Measurements from ENCODE around the gene ARMH3. TPM values are rescaled to one million over a fixed set of nuclear protein-coding genes. Genes with fewer than 3 reads are reported as not detected.

ARMH3 gene
- total RNA-seq, 1 experiment from 2014 or later = 3.7 TPM

DNA sequence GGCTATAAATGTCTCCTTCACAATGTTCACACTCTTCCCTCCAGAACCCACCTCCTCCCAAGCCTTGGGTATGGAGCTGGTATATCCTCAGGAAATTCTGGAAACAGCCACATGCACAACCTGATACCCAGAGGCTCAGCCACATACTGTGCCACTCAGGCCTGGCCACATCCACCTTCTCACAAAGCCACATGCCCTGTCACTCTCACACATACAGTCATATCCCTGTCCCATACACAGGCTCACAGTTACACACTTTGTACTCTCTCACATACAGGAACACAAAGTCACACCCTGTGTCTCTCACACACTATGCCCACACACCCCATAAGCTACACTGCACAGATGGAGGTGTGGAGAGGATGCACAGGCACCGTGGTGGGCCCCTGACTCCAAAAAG is 222.5 kb downstream of the ARMH3 start:
- Histone ChIP-seq H3K79me2 (ENCODE audit: low read length) (no peaks in the 10 kb centered on the region), H3K4me3 (ENCODE audit: low read length) (no peak overlapping the region), H3K9ac (ENCODE audit: low read length) (no peak overlapping the region), H3K27me3 (ENCODE audit: low read length) (no peaks in the 10 kb centered on the region), H4K20me1 (ENCODE audit: insufficient read depth, low read depth, low read length) (no peaks in the 10 kb centered on the region), H2AFZ (ENCODE audit: low read length) (no peak overlapping the region), H3K9me3 (ENCODE audit: low read length) (no peaks in the 10 kb centered on the region), H3K4me1 (ENCODE audit: low read length) (peaks cover 37% of the 10 kb centered on the region), H3K36me3 (ENCODE audit: insufficient read depth, low read length) (no peaks in the 10 kb centered on the region), H3K9me2 (replicated peaks; ENCODE audit: insufficient read depth, low read length) (no peaks in the 10 kb centered on the region), H3K4me2 (ENCODE audit: low read depth, low read length, poor library complexity, severe bottlenecking) (no peak overlapping the region), H3K27ac (ENCODE audit: low read length) (no peak overlapping the region)
- no peak for DNase-seq

DNA sequence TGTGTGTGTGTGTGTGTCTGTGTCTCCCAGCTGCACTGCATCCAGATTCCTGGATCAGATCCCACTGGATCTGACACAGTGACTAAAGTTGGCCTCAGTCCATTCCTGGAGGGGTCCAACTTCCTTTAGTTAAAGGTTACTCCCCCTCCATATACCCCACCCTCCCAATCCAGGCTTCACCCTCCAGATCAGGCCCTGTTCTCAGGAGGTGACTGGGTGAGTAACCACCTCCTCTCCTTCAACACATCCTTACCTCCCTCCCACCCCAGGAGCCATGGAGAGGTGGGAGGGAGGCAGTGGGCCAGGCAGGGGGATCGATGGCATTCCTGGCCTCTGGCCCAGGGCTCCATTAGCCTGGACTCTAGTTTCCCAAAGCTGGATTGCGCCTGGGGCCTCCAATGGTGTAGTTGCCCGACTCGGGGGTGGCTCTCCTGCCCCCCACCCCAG is 223.6 kb downstream of the ARMH3 start:
- peaks cover 37% of the 10 kb centered on the region for H3K4me1 ChIP-seq (ENCODE audit: low read length)
- H2AFZ ChIP-seq (ENCODE audit: low read length) = no peak overlapping the region
- H3K27me3 ChIP-seq (ENCODE audit: low read length) = no peaks in the 10 kb centered on the region
- no peaks in the 10 kb centered on the region for H3K36me3 ChIP-seq (ENCODE audit: insufficient read depth, low read length)
- no peaks in the 10 kb centered on the region for H3K79me2 ChIP-seq (ENCODE audit: low read length)
- H3K9me2 ChIP-seq (replicated peaks; ENCODE audit: insufficient read depth, low read length) = no peaks in the 10 kb centered on the region
- no peak overlapping the region for H3K4me3 ChIP-seq (ENCODE audit: low read length)
- H3K9ac ChIP-seq (ENCODE audit: low read length) = no peak overlapping the region
- no peaks in the 10 kb centered on the region for H4K20me1 ChIP-seq (ENCODE audit: insufficient read depth, low read depth, low read length)
- no peak for DNase-seq
- H3K4me2 ChIP-seq (ENCODE audit: low read depth, low read length, poor library complexity, severe bottlenecking) = no peak overlapping the region
- no peak overlapping the region for H3K27ac ChIP-seq (ENCODE audit: low read length)
- no peaks in the 10 kb centered on the region for H3K9me3 ChIP-seq (ENCODE audit: low read length)

DNA sequence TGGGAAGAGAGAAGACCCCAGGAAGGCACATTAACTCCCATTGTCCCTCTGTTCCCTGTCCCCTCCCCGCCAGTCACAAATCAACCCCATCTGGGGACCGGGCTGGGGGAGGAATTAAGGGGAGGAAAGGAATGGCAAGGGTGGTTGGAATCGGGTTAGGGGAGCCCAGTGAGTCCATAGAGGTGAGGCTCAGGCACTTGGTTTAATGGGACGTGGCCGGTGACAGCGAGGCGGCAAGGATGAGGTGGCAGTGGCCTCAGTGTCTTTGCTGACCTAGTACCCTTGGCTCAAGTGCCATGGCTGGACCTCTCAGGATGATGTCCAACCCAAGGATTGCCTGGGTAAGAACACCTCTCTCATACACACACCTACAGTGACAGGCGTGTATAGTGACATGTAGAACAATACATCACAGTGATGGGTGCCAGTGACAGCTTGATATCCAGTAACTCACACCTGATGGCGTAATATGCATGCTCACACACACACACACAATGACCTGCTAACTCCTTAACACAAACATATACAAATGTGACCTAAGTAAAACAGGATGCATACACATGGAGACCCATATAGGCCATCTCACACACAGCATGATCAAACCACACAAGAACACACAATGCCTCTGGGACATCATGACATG is 224.7 kb downstream of the ARMH3 start:
- Histone ChIP-seq H3K9ac (ENCODE audit: low read length) (peak overlapping the region; percentile 75), H3K4me2 (ENCODE audit: low read depth, low read length, poor library complexity, severe bottlenecking) (peak overlapping the region; percentile 78)

DNA sequence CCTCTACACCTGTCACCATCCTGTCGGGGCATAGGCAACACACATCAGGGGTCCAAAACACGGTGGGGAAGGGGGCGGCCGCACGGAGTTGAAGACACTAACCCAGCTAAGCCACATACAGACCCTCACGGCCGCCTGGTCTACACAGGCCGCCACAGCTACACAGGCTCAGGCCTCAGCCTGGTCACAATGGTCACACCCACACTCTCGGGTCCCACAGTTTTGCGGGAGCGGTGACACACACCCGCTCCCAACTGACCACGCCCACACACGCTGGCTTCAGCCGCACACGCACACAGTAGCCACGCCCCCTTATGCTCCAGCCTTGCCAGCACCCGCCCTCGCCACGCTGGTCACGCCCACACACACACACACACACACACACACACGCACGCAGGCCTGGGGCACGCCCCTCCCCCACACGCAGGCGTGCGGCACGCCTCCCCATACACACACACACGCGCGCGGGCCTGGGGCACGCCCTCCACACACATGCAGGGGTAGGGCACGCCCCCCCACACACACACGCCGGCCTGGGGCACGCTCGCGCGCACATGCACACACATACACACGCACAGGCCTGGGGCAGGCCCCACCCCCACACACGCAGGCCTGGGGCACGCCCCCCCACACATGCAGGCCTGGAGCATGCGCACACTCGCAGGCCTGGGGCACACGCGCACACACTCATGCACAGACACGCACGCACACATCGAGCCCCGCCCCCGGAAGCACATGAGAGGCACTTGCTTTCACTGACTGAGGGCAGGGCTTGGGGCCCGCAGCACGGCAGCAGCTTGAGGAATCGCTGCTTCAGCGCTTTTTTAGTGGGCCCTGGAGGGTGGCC is 225.4 kb downstream of the ARMH3 start:
- peak; percentile 91 for DNase-seq
- H4K20me1 ChIP-seq (ENCODE audit: insufficient read depth, low read depth, low read length) = no peaks in the 10 kb centered on the region
- H3K4me1 ChIP-seq (ENCODE audit: low read length) = peaks cover 37% of the 10 kb centered on the region
- H3K27ac ChIP-seq (ENCODE audit: low read length) = peak overlapping the region; percentile 80
- H2AFZ ChIP-seq (ENCODE audit: low read length) = peak overlapping the region; percentile 43; the same call in 1 of the 2 replicates
- no peaks in the 10 kb centered on the region for H3K27me3 ChIP-seq (ENCODE audit: low read length)
- peak overlapping the region; percentile 60 for H3K4me3 ChIP-seq (ENCODE audit: low read length)
- peak overlapping the region; percentile 75 for H3K9ac ChIP-seq (ENCODE audit: low read length)
- no peaks in the 10 kb centered on the region for H3K9me2 ChIP-seq (replicated peaks; ENCODE audit: insufficient read depth, low read length)
- H3K9me3 ChIP-seq (ENCODE audit: low read length) = no peaks in the 10 kb centered on the region
- no peaks in the 10 kb centered on the region for H3K36me3 ChIP-seq (ENCODE audit: insufficient read depth, low read length)
- H3K4me2 ChIP-seq (ENCODE audit: low read depth, low read length, poor library complexity, severe bottlenecking) = peak overlapping the region; percentile 78
- no peaks in the 10 kb centered on the region for H3K79me2 ChIP-seq (ENCODE audit: low read length)

More for the DNA sequence above, 224.7 kb downstream of the ARMH3 start:
- H2AFZ ChIP-seq (ENCODE audit: low read length) = peak overlapping the region; percentile 43; the same call in 1 of the 2 replicates
- no peak for DNase-seq
- peak overlapping the region; percentile 80 for H3K27ac ChIP-seq (ENCODE audit: low read length)
- no peaks in the 10 kb centered on the region for H3K79me2 ChIP-seq (ENCODE audit: low read length)
- no peaks in the 10 kb centered on the region for H3K36me3 ChIP-seq (ENCODE audit: insufficient read depth, low read length)
- no peaks in the 10 kb centered on the region for H4K20me1 ChIP-seq (ENCODE audit: insufficient read depth, low read depth, low read length)
- no peaks in the 10 kb centered on the region for H3K9me2 ChIP-seq (replicated peaks; ENCODE audit: insufficient read depth, low read length)
- H3K4me1 ChIP-seq (ENCODE audit: low read length) = peaks cover 37% of the 10 kb centered on the region
- no peaks in the 10 kb centered on the region for H3K9me3 ChIP-seq (ENCODE audit: low read length)
- peak overlapping the region; percentile 60; the same call in 1 of the 2 replicates for H3K4me3 ChIP-seq (ENCODE audit: low read length)
- H3K27me3 ChIP-seq (ENCODE audit: low read length) = no peaks in the 10 kb centered on the region

DNA sequence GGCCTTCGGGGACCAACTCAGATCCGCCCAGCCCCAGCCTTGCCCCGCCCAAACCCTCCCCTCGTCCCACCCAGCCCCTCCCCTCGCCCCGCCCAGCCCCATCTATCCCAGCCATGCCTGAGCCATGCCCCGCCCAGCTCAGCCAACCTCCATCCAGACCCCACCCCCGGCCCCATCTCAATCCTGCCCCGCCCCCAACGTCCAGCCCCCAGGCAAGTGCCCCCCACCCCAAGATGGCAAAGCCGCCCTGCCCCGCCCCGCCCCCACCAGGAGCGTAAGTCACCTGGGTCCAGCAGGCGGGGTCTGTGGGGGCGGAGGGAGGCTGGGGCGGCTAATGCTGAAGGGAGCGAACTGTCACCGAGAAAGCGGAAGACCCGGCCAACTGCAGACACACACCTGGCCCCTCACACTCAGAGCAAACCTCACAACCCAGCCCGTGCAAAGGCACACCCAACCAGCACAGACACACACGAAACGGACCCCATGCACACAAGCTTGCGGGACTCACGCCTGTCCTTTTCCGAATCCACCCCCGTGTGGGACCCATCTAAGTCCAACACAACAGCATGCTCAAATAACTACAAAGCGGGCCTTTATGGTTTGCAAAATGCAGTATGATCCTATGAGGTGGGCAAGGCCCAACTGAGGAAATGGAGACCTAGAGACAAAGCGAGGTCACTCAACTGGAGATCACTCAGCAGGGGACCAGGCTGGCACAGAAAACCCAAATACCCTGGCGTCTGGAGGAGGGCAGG is 226.2 kb downstream of the ARMH3 start:
- Histone ChIP-seq H3K9me3 (ENCODE audit: low read length) (no peaks in the 10 kb centered on the region), H2AFZ (ENCODE audit: low read length) (no peak overlapping the region; the same call in 1 of the 2 replicates), H3K79me2 (ENCODE audit: low read length) (no peaks in the 10 kb centered on the region), H3K4me3 (ENCODE audit: low read length) (peak overlapping the region; percentile 60), H3K27me3 (ENCODE audit: low read length) (no peaks in the 10 kb centered on the region), H3K27ac (ENCODE audit: low read length) (peak overlapping the region; percentile 77), H3K36me3 (ENCODE audit: insufficient read depth, low read length) (no peaks in the 10 kb centered on the region), H3K9me2 (replicated peaks; ENCODE audit: insufficient read depth, low read length) (no peaks in the 10 kb centered on the region), H3K4me1 (ENCODE audit: low read length) (peaks cover 37% of the 10 kb centered on the region), H3K9ac (ENCODE audit: low read length) (peak overlapping the region; percentile 75), H3K4me2 (ENCODE audit: low read depth, low read length, poor library complexity, severe bottlenecking) (peak overlapping the region; percentile 78), H4K20me1 (ENCODE audit: insufficient read depth, low read depth, low read length) (no peaks in the 10 kb centered on the region)
- DNase-seq = peak; percentile 86

DNA sequence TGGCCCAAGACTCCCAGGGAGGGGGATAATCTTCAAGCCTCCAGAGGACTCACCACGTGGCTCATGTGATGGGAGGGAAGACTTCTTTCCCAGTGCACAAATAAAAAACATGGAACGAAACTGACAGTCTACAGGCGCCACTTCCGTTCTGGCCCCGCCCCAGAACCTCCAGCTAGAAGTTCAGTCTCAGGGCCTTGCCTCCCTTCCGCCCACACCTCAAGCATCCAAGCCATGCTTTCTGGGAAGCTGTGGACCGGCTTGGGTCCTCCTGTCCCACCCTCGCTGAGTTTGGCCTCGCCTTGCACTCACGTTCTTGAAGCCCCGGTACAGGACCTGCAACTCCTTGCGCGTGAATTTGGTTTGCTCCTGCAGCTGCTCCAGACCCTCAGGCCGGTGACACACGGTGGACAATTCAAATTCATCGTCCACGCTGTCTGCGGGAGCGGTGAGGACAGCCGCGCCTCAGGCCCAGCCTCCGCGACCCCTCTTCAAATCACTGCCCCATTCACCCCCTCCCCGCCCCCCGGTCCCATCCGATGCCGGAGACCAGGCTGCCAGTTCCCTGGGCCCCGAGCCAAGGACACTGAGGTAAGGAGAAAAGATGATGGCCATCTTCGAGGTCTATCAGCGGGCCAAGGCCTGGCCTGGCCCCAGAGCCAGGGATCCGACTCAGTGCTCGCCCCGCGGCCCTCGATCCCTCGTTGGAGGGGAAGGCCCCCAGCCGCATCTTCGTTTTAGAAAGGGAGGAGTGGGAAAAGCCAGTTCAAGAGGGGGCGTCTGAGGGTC is 227.0 kb downstream of the ARMH3 start:
- H3K9me3 ChIP-seq (ENCODE audit: low read length) = no peaks in the 10 kb centered on the region
- H3K4me3 ChIP-seq (ENCODE audit: low read length) = no peak overlapping the region; the same call in 1 of the 2 replicates
- no peak overlapping the region for H3K9ac ChIP-seq (ENCODE audit: low read length)

DNA sequence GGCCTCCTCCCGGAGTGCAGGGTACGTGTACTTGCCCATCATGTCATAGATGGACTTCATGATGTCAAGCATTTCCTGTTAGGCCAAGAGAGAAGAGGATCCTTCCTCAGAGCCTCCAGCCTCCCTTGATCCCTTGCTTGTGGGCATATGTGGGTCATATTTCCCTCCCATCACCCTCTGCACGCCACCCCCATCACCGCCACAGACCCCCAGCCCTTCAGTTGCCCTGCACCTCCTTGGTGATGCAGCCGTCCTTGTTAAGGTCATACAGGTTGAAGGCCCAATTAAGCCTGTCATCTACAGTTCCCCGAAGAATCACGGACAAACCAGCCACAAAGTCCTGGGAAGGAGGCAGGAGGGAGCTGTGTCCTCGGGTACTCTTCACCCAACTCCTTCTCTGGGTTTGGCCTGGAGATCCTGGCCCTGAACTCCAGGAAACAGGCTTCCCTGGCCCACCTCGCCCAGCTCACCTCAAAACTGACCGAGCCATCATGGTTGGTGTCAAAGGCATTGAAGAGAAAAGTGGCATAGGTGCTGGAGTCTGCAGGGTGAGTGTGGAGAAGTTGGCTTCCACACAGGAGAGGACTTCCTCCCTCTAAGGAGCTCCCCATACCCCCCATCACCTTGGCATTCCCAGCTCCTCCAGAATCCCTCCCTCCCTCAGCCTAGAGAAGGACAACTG is 227.9 kb downstream of the ARMH3 start:
- Histone ChIP-seq H3K9me3 (ENCODE audit: low read length) (no peaks in the 10 kb centered on the region), H4K20me1 (ENCODE audit: insufficient read depth, low read depth, low read length) (no peaks in the 10 kb centered on the region), H3K27me3 (ENCODE audit: low read length) (no peaks in the 10 kb centered on the region), H3K4me1 (ENCODE audit: low read length) (peaks cover 37% of the 10 kb centered on the region), H3K36me3 (ENCODE audit: insufficient read depth, low read length) (no peaks in the 10 kb centered on the region), H3K4me3 (ENCODE audit: low read length) (no peak overlapping the region), H3K4me2 (ENCODE audit: low read depth, low read length, poor library complexity, severe bottlenecking) (no peak overlapping the region), H3K27ac (ENCODE audit: low read length) (no peak overlapping the region), H3K9me2 (replicated peaks; ENCODE audit: insufficient read depth, low read length) (no peaks in the 10 kb centered on the region), H3K79me2 (ENCODE audit: low read length) (no peaks in the 10 kb centered on the region), H2AFZ (ENCODE audit: low read length) (no peak overlapping the region), H3K9ac (ENCODE audit: low read length) (no peak overlapping the region)
- no peak for DNase-seq

More for the DNA sequence above, 227.0 kb downstream of the ARMH3 start:
- H3K27me3 ChIP-seq (ENCODE audit: low read length) = no peaks in the 10 kb centered on the region
- no peak overlapping the region for H2AFZ ChIP-seq (ENCODE audit: low read length)
- no peaks in the 10 kb centered on the region for H3K79me2 ChIP-seq (ENCODE audit: low read length)
- H3K4me1 ChIP-seq (ENCODE audit: low read length) = peaks cover 37% of the 10 kb centered on the region
- no peak for DNase-seq
- H3K27ac ChIP-seq (ENCODE audit: low read length) = no peak overlapping the region
- no peaks in the 10 kb centered on the region for H3K36me3 ChIP-seq (ENCODE audit: insufficient read depth, low read length)
- peak overlapping the region; percentile 47 for H3K4me2 ChIP-seq (ENCODE audit: low read depth, low read length, poor library complexity, severe bottlenecking)
- no peaks in the 10 kb centered on the region for H4K20me1 ChIP-seq (ENCODE audit: insufficient read depth, low read depth, low read length)
- no peaks in the 10 kb centered on the region for H3K9me2 ChIP-seq (replicated peaks; ENCODE audit: insufficient read depth, low read length)

All from Karpas-422 (cell line).